Neural cell (in vitro differentiated cells): ENCODE data around the gene UGT1A8.

ENCODE experiments used
- CTCF ChIP-seq: fragments of 450-650 bp; IDR thresholded peaks from 2 replicates; pipeline ENCODE4 v1.5.1; 2014; ENCODE audit warnings: antibody characterized with exemption, mild to moderate bottlenecking, moderate library complexity; ENCODE audit not compliant: poor library complexity, severe bottlenecking
- REST ChIP-seq: IDR thresholded peaks from 2 replicates; pipeline ENCODE4 v1.6.1; 2012; ENCODE audit warnings: borderline replicate concordance
- TAF1 ChIP-seq: IDR thresholded peaks from 2 replicates; pipeline ENCODE4 v1.6.1; 2012; ENCODE audit warnings: low read depth

- TF ChIP-seq CTCF = no peak
- TF ChIP-seq REST = no peak
- TF ChIP-seq TAF1 = no peak
Measured at GRCh38 chr2:233807966-233808935, 190.8 kb downstream of the UGT1A8 start.
